CD14-positive monocyte (primary cell): Measurements from ENCODE around the gene CCDC78. TPM values are rescaled to one million over a fixed set of nuclear protein-coding genes. Genes with fewer than 3 reads are reported as not detected.

Experiments used
- DNase-seq, 3 donors: peaks; one replicate each; pipeline ENCODE4 v3.0.0-alpha.2; 2011 to 2022
- H2AFZ ChIP-seq: 2 replicates; pipeline ENCODE4 v1.6.0; 2012; ENCODE audit warnings: mild to moderate bottlenecking, low read depth, low read length, inconsistent platforms; ENCODE audit not compliant: insufficient read depth, poor library complexity, severe bottlenecking
- H3K27ac ChIP-seq, 2 donors: 1 replicate in 1 of 2; 2 replicates in 1 of 2; pipeline ENCODE4 v1.5.1; 2012 to 2013; ENCODE audit warnings: low read length in 2 of 2, control low read depth in 1 of 2, inconsistent platforms in 1 of 2, low read depth in 1 of 2, mild to moderate bottlenecking in 1 of 2
- H3K27me3 ChIP-seq, 2 donors: one replicate each; pipeline versions ENCODE4 v1.6.0 to v1.6.1; 2011 to 2013; ENCODE audit warnings: low read length in 2 of 2; ENCODE audit not compliant: control insufficient read depth in 2 of 2, insufficient read depth in 2 of 2
- H3K36me3 ChIP-seq, 2 donors: replicated peaks in 1 of 2; 1 replicate in 1 of 2; 2 replicates in 1 of 2; pipeline versions ENCODE4 v1.5.1 to v1.6.1; 2012 to 2013; ENCODE audit warnings: low read length in 2 of 2, control low read depth in 1 of 2, inconsistent platforms in 1 of 2, mild to moderate bottlenecking in 1 of 2; ENCODE audit not compliant: insufficient read depth in 2 of 2, control insufficient read depth in 1 of 2
- H3K4me1 ChIP-seq, 2 donors: 1 replicate in 1 of 2; 2 replicates in 1 of 2; pipeline versions ENCODE4 v1.5.1 to v1.6.1; 2012 to 2013; ENCODE audit warnings: low read length in 2 of 2, control low read depth in 1 of 2, inconsistent platforms in 1 of 2, mild to moderate bottlenecking in 1 of 2, moderate library complexity in 1 of 2; ENCODE audit not compliant: insufficient read depth in 2 of 2, control insufficient read depth in 1 of 2
- H3K4me2 ChIP-seq: replicated peaks from 2 replicates; pipeline ENCODE3; 2012; ENCODE audit warnings: low read length, moderate library complexity, mild to moderate bottlenecking; ENCODE audit not compliant: poor library complexity, severe bottlenecking; ENCODE audit errors: extremely low read depth
- H3K4me3 ChIP-seq, 3 experiments: fragments of 200-600 bp in 1 of 3; sonication (generic) in 1 of 3; replicated peaks in 1 of 3; 1 replicate in 2 of 3; 2 replicates in 1 of 3; pipeline ENCODE4 v1.5.1; 2011 to 2013; ENCODE audit warnings: low read length in 3 of 3, mild to moderate bottlenecking in 3 of 3, control low read depth in 2 of 3, low read depth in 2 of 3, inconsistent platforms in 1 of 3, moderate library complexity in 1 of 3
- H3K79me2 ChIP-seq: 2 replicates; pipeline ENCODE4 v1.6.0; 2012; ENCODE audit warnings: mild to moderate bottlenecking, control low read depth, inconsistent platforms, low read length, moderate library complexity; ENCODE audit not compliant: insufficient read depth
- H3K9ac ChIP-seq: 2 replicates; pipeline ENCODE4 v1.6.0; 2017; ENCODE audit warnings: low read length, mild to moderate bottlenecking; ENCODE audit not compliant: insufficient read depth, poor library complexity, severe bottlenecking
- H3K9me3 ChIP-seq, 2 donors: replicated peaks in 1 of 2; 1 replicate in 1 of 2; 2 replicates in 1 of 2; pipeline versions ENCODE4 v1.5.1 to v1.6.1; 2012 to 2013; ENCODE audit warnings: low read length in 2 of 2, control low read depth in 1 of 2; ENCODE audit not compliant: control insufficient read depth in 1 of 2, insufficient read depth in 1 of 2
- H4K20me1 ChIP-seq: 2 replicates; pipeline ENCODE4 v1.6.0; 2012; ENCODE audit warnings: mild to moderate bottlenecking, low read length, control low read depth, moderate library complexity; ENCODE audit not compliant: insufficient read depth
- H3K27ac Mint-ChIP-seq, 7 donors: one replicate each; pipeline ENCODE4 v1.8.0; 2020; ENCODE audit warnings: mild to moderate bottlenecking in 7 of 7, mixed read lengths in 7 of 7, moderate library complexity in 6 of 7, inconsistent platforms in 2 of 7
- H3K27me3 Mint-ChIP-seq, 3 donors: one replicate each; pipeline ENCODE4 v1.8.0; 2021 to 2022; ENCODE audit warnings: low read depth in 3 of 3, mild to moderate bottlenecking in 3 of 3, mixed read lengths in 3 of 3, moderate library complexity in 3 of 3, inconsistent platforms in 1 of 3
- H3K36me3 Mint-ChIP-seq, 2 donors: one replicate each; pipeline ENCODE4 v1.8.0; 2020; ENCODE audit warnings: mixed read lengths in 2 of 2, inconsistent platforms in 1 of 2, mild to moderate bottlenecking in 1 of 2
- H3K4me1 Mint-ChIP-seq: one replicate; pipeline ENCODE4 v1.8.0; 2020; ENCODE audit warnings: mild to moderate bottlenecking, mixed read lengths
- H3K4me3 Mint-ChIP-seq, 2 donors: one replicate each; pipeline ENCODE4 v1.8.0; 2020; ENCODE audit warnings: mild to moderate bottlenecking in 2 of 2, mixed read lengths in 2 of 2, moderate library complexity in 1 of 2
- H3K9me3 Mint-ChIP-seq, 7 donors: one replicate each; pipeline ENCODE4 v1.8.0; 2020 to 2022; ENCODE audit warnings: mixed read lengths in 7 of 7, mild to moderate bottlenecking in 6 of 7, moderate library complexity in 6 of 7, inconsistent platforms in 2 of 7
- CTCF ChIP-seq: fragments of 200-600 bp; IDR thresholded peaks from one replicate; pipeline ENCODE4 v1.8.0; 2022; ENCODE audit warnings: antibody characterized with exemption, mild to moderate bottlenecking
- WGBS: methylation state at CpG from one replicate; pipeline ENCODE4 v1.1.5; 2013; ENCODE audit warnings: missing lambda C conversion rate; ENCODE audit not compliant: insufficient coverage; 5-methylcytosine and 5-hydroxymethylcytosine counted together
- intact Hi-C, 2 donors: fragments of 100-400 bp; cut with micrococcal nuclease; formaldehyde crosslinking; loops; one replicate each; pipeline versions ENCODE4 v1.15.0 to v1.15.1; 2023
- polyA plus RNA-seq, 3 donors: library from polyadenylated mRNA; depleted of rRNA in 1 of 3; unstranded in 2 of 3; stranded (reverse) in 1 of 3; fragments of 300-500 nt in 2 of 3; fragments of >200 nt in 1 of 3; fragmentation: Illumina TruSeq in 2 of 3; gene quantifications; 1 replicate in 2 of 3; 2 replicates in 1 of 3; pipeline ENCODE4 v1.2.3, GENCODE V29; 2012 to 2021

The CCDC78 gene
- polyA plus RNA-seq, 3 donors, result 0.96 TPM; not detected in 2

DNA sequence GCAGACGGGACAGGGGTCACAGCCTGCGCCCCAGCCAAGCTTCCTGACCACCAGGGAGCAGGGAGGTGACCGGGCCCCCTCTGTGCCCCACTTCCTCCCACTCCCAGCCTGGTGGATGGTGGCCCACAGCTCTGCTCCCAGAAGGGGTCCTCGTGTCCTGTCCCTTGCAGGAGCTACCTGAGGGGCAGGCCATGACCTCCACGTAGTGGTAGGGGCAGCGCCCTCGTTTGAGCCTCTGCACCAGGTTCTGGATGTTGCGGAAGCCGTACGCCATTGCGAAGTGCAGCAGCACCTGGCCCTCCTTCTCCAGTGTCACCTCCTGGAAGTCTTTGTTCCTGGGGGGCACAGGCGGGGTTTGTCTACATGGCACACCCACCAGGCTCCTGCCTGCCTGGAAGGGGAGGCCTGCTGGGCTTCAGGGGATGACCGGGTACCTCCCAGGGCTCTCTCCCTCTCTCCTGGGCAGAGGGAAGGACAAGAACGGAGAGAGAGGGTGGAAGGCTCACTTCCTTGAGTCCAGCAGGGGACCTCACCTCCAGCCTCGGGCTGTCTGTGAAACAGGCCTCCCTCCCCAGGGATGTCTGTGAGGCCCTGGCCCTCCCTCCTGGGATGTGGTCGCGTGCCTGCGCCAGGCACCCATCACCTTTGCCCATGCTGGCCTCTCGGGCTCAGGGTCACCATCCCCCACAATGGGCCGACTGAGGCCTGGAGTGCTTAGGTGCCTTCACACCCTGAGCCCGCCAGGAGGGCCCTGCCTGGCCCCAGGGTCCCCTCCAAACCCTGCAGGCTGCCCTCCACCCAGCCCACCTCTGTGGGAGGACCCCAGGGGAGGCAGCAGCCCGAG is 4.6 kb upstream of the CCDC78 start:
- H3K36me3 Mint-ChIP-seq, result peaks cover 34 to 46% of the 10 kb centered on the region in 2 donors
- H3K4me2 ChIP-seq, result no peak overlapping the region

More for the DNA sequence above, 4.6 kb upstream of the CCDC78 start:
- Histone ChIP-seq H3K27me3 (peaks cover 3 to 24% of the 10 kb centered on the region in 2 donors), H3K9ac (no peak overlapping the region), H2AFZ (no peak overlapping the region), H3K27ac (no peak overlapping the region), H3K4me3 (no peak overlapping the region), H3K9me3 (no peaks in the 10 kb centered on the region), H3K79me2 (no peaks in the 10 kb centered on the region), H3K4me1 (peaks cover 16 to 26% of the 10 kb centered on the region in 2 donors), H3K36me3 (peaks cover 39 to 58% of the 10 kb centered on the region in 2 donors), H4K20me1 (no peaks in the 10 kb centered on the region)
- H3K27me3 Mint-ChIP-seq, result peaks cover 8 to 36% (median 12%) of the 10 kb centered on the region in 3 donors
- H3K27ac Mint-ChIP-seq, result no peak overlapping the region
- intact Hi-C loops, result no loop called here
- WGBS, result 88% methylated on average over 19 of the region's 22 CpGs
- DNase-seq, result no peak
- TF ChIP-seq CTCF, result no peak
- no peaks in the 10 kb centered on the region for H3K9me3 Mint-ChIP-seq
- no peak overlapping the region for H3K4me3 Mint-ChIP-seq
- peaks cover 7% of the 10 kb centered on the region for H3K4me1 Mint-ChIP-seq
